OCI-LY1 (cell line): ENCODE measurements around the gene FAM107B.

Experiments
- H2AFZ ChIP-seq: fragments of 200-600 bp; sonication (generic), shearing (Covaris generic); 2 replicates; pipeline ENCODE4 v1.6.0; 2014; ENCODE audit warnings: antibody characterized with exemption, mild to moderate bottlenecking, low read length
- H3F3A ChIP-seq: fragments of 200-600 bp; sonication (generic), shearing (Covaris generic); 2 replicates; pipeline ENCODE4 v1.6.0; 2014; ENCODE audit warnings: mild to moderate bottlenecking, antibody characterized with exemption, low read length, moderate library complexity; ENCODE audit not compliant: insufficient read depth
- H3K27ac ChIP-seq: fragments of 200-600 bp; sonication (generic); 2 replicates; pipeline ENCODE4 v1.5.1; 2014; ENCODE audit warnings: low read length, mixed run types, mild to moderate bottlenecking, low read depth; ENCODE audit not compliant: poor library complexity, severe bottlenecking
- H3K27me3 ChIP-seq: fragments of 200-600 bp; sonication (generic); 2 replicates; pipeline ENCODE4 v1.6.0; 2014; ENCODE audit warnings: antibody characterized with exemption, mild to moderate bottlenecking, low read length, moderate library complexity; ENCODE audit not compliant: insufficient read depth
- H3K36me3 ChIP-seq: fragments of 200-600 bp; sonication (generic); 2 replicates; pipeline ENCODE4 v1.6.1; 2014; ENCODE audit warnings: mild to moderate bottlenecking, antibody characterized with exemption, low read length, moderate library complexity, mixed read lengths; ENCODE audit not compliant: insufficient read depth
- H3K4me1 ChIP-seq: fragments of 200-600 bp; sonication (generic); 2 replicates; pipeline ENCODE4 v1.5.1; 2014; ENCODE audit warnings: mild to moderate bottlenecking, low read length, moderate library complexity; ENCODE audit not compliant: insufficient read depth, severe bottlenecking
- H3K4me2 ChIP-seq: fragments of 200-600 bp; sonication (generic), shearing (Covaris generic); 2 replicates; pipeline ENCODE4 v1.6.1; 2014; ENCODE audit warnings: low read length
- H3K4me3 ChIP-seq: fragments of 200-600 bp; sonication (generic); 2 replicates; pipeline ENCODE4 v1.5.1; 2014; ENCODE audit warnings: low read length, low read depth, mild to moderate bottlenecking, mixed read lengths; ENCODE audit not compliant: poor library complexity, severe bottlenecking
- H3K79me2 ChIP-seq: fragments of 200-600 bp; shearing (Covaris generic); 2 replicates; pipeline ENCODE4 v1.6.1; 2016; ENCODE audit warnings: mixed run types, low read length, mixed read lengths; ENCODE audit not compliant: insufficient read depth
- H3K9ac ChIP-seq: fragments of 200-600 bp; sonication (generic), shearing (Covaris generic); 2 replicates; pipeline ENCODE4 v1.6.1; 2014; ENCODE audit warnings: mild to moderate bottlenecking, low read length, mixed read lengths
- H3K9me2 ChIP-seq: fragments of 200-600 bp; sonication (generic), shearing (Covaris generic); 2 replicates; pipeline ENCODE4 v1.6.1; 2014; ENCODE audit warnings: low read depth, mild to moderate bottlenecking, low read length, mixed read lengths
- H3K9me3 ChIP-seq: fragments of 200-600 bp; shearing (Covaris generic); 2 replicates; pipeline ENCODE4 v1.6.1; 2014; ENCODE audit warnings: low read length, mixed read lengths
- H4K20me1 ChIP-seq: fragments of 200-600 bp; sonication (generic), shearing (Covaris generic); 2 replicates; pipeline ENCODE4 v1.6.0; 2016; ENCODE audit warnings: mild to moderate bottlenecking, low read length; ENCODE audit not compliant: insufficient read depth
- CTCF ChIP-seq: fragments of 200-600 bp; sonication (generic), shearing (Covaris generic); IDR thresholded peaks from 2 replicates; pipeline ENCODE4 v1.5.1; 2017; ENCODE audit warnings: mild to moderate bottlenecking, antibody characterized with exemption, low read length, moderate library complexity, mixed read lengths
- EZH2 ChIP-seq: fragments of 200-600 bp; sonication (generic), shearing (Covaris generic); IDR thresholded peaks from 2 replicates; pipeline ENCODE4 v1.8.0; 2017; ENCODE audit warnings: borderline replicate concordance, mixed run types, mild to moderate bottlenecking, antibody characterized with exemption, low read length, moderate library complexity, mixed read lengths

Gene FAM107B

GRCh38 chr10:14625192-14625631 is 149.5 kb downstream of the FAM107B start:
- Histone ChIP-seq H3K4me2 (peak overlapping the region; percentile 31; the same call in 1 of the 2 replicates), H3F3A (no peaks in the 10 kb centered on the region), H3K4me3 (no peak overlapping the region), H4K20me1 (no peaks in the 10 kb centered on the region), H3K9me2 (no peaks in the 10 kb centered on the region), H2AFZ (peak overlapping the region; percentile 96), H3K9ac (peak overlapping the region; percentile 34; the same call in 1 of the 2 replicates), H3K27me3 (no peaks in the 10 kb centered on the region), H3K9me3 (no peaks in the 10 kb centered on the region), H3K27ac (peak overlapping the region; percentile 77), H3K36me3 (no peaks in the 10 kb centered on the region), H3K4me1 (peaks cover 28% of the 10 kb centered on the region), H3K79me2 (no peaks in the 10 kb centered on the region)
- TF ChIP-seq EZH2: no peak
- TF ChIP-seq CTCF: no peak

GRCh38 chr10:14624600-14624999 is 150.1 kb downstream of the FAM107B start:
- H3K27ac ChIP-seq: no peak overlapping the region
- H3K27me3 ChIP-seq: no peaks in the 10 kb centered on the region
- no peaks in the 10 kb centered on the region for H4K20me1 ChIP-seq
- H3K79me2 ChIP-seq: no peaks in the 10 kb centered on the region
- H3K36me3 ChIP-seq: no peaks in the 10 kb centered on the region
- no peaks in the 10 kb centered on the region for H3K9me3 ChIP-seq
- H3F3A ChIP-seq: no peaks in the 10 kb centered on the region
- H3K4me1 ChIP-seq: peaks cover 28% of the 10 kb centered on the region
- no peak overlapping the region for H2AFZ ChIP-seq
- H3K4me2 ChIP-seq: no peak overlapping the region
- no peak overlapping the region for H3K9ac ChIP-seq
- no peaks in the 10 kb centered on the region for H3K9me2 ChIP-seq
- no peak overlapping the region for H3K4me3 ChIP-seq
- TF ChIP-seq EZH2: no peak

- no peaks in the 10 kb centered on the region for H3K79me2 ChIP-seq
- no peak overlapping the region for H2AFZ ChIP-seq
- H3K36me3 ChIP-seq: no peaks in the 10 kb centered on the region
- H3K27me3 ChIP-seq: no peaks in the 10 kb centered on the region
- no peaks in the 10 kb centered on the region for H4K20me1 ChIP-seq
- no peak overlapping the region for H3K9ac ChIP-seq
- H3K9me2 ChIP-seq: no peaks in the 10 kb centered on the region
- H3F3A ChIP-seq: no peaks in the 10 kb centered on the region
- no peak overlapping the region for H3K4me3 ChIP-seq
- no peaks in the 10 kb centered on the region for H3K9me3 ChIP-seq
- H3K4me2 ChIP-seq: no peak overlapping the region
- no peak overlapping the region for H3K27ac ChIP-seq
- TF ChIP-seq CTCF: no peak
- peaks cover 28% of the 10 kb centered on the region for H3K4me1 ChIP-seq
These were observed 150.8 kb downstream of the FAM107B start for GRCh38 chr10:14623931-14624330.

GRCh38 chr10:14621037-14621436 is 153.7 kb downstream of the FAM107B start:
- no peaks in the 10 kb centered on the region for H3K79me2 ChIP-seq
- H3K9me2 ChIP-seq: no peaks in the 10 kb centered on the region
- no peaks in the 10 kb centered on the region for H3K36me3 ChIP-seq
- H3K9ac ChIP-seq: no peak overlapping the region
- H3K9me3 ChIP-seq: no peaks in the 10 kb centered on the region
- no peaks in the 10 kb centered on the region for H3K27me3 ChIP-seq
- H4K20me1 ChIP-seq: no peaks in the 10 kb centered on the region
- H3K4me3 ChIP-seq: no peak overlapping the region
- H3K4me1 ChIP-seq: peaks cover 43% of the 10 kb centered on the region
- no peaks in the 10 kb centered on the region for H3F3A ChIP-seq
- no peak overlapping the region for H2AFZ ChIP-seq
- TF ChIP-seq EZH2: no peak
- TF ChIP-seq CTCF: no peak
- no peak overlapping the region for H3K4me2 ChIP-seq
- no peak overlapping the region for H3K27ac ChIP-seq
